NCI-H1694 (cell line): ENCODE data around the gene PRDM15.

Experiments
- DNase-seq: peaks from one replicate; lab custom pipeline; 2025; lab: John Stamatoyannopoulos, UW

The PRDM15 gene

DNA sequence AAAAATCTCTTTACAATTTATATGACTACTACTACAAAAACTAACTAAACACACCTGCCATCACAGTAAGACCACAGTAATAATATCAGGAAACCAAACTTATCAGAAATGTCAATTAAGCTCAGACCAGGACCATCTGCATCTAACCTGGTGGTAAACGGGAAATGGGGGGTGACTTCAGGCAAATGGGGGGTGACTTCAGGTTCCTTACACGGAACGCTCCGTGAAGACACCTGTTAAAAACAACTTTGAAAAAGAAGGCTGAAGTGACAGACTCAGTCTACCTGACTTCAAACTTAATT, 15.8 kb downstream of the PRDM15 start:
- DNase-seq: no peak

DNA sequence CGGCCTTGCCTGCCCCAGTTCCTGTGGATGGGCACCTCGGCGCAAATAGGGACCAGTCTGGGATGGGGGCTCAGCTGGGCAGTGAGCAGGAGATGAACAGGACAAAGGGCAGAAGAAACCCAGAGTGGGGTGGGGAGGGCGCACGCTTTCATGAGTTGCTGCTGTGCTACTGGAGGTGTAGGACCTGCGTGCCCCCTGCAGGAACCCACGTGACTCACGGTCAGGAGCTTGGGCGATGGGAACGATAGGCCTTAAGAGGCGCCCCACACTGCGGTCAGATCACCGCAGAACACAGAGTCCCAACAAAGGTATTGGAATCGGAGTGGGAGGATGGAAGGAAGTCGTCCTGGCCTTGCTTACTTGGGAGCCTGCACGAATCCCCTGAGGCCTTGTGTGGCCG, 17.2 kb downstream of the PRDM15 start:
- DNase-seq: no peak

DNA sequence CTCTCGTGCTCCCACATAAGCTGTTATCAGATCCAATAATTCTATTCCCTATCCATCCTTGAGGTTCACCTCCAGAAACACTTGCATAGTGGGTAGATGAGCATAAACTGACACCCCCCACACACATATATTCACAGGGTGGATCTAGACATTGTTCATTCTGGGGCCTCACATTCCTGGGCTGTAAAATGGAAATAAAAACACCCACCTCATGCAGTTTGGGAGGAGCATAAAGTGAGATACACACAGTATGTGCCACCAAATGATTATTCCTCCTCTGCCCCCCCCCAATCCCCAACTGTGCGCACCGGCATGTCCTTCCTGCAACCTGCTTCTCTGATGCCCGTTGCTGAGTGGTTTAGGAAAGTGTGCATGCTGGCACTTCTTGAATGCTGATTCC, 17.9 kb downstream of the PRDM15 start:
- DNase-seq: no peak

DNA sequence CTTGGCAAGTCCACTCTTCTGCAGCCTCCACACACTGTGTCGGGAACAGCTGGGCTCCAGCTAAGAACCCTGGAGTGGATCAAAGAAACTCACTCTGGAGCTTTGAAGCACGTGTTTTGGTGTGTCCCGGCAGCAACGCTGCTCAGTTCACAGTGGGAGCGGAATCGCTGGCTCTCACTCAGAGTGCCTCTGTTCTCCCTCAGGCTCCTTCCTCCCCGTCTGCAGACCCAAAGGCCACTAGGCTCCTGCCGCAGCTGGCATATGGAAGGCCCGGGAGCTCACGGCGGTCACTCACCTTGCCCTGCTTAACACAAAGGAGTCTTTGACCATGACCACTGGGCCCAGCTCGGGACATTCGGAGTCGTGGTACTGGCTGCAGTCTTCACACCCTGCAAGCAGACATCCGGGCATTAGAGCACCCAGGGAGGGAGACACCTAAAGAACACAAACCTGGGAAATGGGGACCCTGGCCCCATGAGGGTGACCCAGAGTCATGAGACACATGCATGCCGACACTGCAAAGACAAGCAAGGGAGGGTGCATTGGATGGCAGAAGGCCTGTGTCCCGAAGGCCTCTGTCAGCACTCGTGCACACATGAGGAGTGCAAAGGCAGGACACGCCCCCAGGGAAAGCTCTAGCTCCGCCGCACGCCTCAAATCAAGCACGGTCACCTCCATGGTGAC, 19.7 kb downstream of the PRDM15 start:
- no peak for DNase-seq

GRCh38 chr21:41858466-41859296, 20.5 kb downstream of the PRDM15 start:
- no peak for DNase-seq

- no peak for DNase-seq
Observed at GRCh38 chr21:41857771-41858300, 21.3 kb downstream of the PRDM15 start.

GRCh38 chr21:41856572-41856971, 22.6 kb downstream of the PRDM15 start:
- DNase-seq: no peak

- DNase-seq: no peak
Observed at GRCh38 chr21:41854426-41854995, 24.6 kb downstream of the PRDM15 start.

DNA sequence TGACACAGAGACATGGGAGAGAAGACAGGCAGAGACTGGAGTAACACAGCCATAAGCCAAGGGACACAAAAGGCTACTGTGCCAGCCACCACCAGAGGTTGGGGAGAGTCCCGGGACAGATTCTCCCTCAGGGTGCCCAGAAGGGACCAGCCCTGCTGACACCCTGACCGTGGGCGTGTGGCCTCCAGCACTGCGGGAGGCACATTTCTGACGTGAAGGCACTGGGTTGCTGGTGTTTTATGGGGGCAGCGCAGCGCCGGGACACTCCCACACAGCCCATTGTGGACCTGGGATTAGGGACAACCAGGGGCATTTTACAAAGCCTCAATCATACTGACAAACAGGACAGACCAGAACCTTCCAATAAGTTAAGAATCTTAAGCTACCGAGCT, 26.2 kb downstream of the PRDM15 start:
- DNase-seq: no peak

DNA sequence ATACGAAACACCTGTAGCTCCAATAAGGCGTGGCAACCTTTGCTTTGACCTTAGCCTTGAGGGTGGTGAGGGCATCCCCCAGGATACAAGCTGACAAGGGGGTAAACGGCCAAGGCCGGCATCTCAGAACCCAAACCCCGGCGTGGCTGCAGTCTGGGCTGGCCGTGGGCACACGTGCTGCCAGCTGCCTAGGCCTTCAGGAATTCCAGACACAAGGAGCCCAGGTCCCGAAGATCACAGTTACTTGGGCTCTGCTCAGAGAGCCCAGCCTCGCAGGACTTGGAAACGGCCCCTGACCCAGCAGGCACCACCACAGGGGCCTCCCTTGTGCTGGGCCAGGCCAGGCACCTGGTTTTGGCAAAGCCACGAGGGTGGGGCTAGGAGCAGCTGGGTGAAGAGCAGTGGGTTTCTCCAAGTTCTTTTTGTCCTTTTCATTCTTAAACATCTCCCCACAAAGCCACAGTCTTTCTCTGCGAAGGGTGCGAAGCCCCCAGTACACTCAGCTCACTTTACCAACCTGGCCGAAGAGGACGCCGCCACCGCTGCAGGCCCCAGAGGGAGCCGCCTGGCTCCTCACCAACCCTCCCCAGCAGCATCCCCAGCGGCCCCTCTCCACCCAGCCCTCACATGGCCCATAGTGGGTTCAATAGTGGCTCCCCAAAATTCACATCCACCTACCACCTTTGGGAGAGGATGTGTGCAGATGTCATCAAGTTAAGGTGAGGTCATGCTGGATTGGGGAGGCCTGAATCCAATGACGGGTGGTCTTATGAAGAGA, 26.8 kb downstream of the PRDM15 start:
- DNase-seq: no peak

DNA sequence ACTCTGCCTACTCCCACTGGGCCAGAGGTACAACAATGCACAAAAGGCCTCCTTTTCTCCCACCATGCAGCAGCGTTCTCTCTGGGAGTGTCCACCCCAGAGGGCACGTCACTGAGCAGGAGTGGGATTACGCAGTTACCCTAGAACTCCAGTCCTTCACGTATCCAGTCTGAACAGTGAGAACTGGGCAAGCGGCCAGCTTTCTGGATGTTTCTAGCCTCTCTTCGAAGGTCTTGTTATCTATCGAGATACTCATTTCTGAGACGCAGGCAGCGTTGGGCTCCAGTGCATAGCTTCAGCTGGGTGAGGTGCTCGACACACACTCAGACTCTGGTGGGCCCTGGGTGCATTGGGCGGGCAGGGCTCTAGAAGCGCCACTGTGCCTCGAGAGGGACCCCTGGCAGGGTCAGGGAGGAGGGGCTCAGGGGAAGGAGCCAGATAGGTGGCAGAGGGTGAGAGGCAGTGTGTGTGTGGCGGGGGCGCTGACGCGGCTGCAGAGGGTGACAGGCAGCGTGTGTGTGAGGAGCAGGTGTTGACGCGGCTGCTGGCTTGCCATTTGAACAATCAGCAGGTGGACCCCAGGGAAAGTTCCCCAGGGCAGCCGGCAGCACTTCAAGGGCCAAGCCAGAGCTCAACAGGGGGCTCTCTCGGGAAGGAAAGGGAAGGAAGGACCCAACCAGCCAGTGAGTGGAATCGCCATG, 27.9 kb downstream of the PRDM15 start:
- DNase-seq: no peak

DNA sequence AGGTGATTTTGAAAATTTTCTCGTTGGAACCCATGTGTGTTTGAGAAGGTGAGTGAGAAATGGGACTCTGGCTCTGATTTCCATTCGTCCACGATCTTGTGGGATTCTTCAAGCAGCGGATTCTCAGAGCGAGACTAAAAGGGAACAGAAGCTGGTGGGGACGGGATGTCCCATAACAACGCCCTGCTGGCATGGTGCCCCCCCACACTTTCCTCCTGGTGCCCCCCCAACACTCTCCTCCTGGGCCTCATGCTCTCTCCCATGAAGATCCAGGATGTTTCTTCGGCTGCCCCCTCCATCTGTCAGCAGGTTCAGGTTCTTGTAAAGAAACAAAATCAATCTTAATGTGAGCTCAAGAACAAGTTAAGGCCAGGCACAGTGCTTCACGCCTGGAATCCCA, 29.1 kb downstream of the PRDM15 start:
- DNase-seq: no peak

GRCh38 chr21:41848958-41849580, 30.1 kb downstream of the PRDM15 start:
- DNase-seq: no peak

DNA sequence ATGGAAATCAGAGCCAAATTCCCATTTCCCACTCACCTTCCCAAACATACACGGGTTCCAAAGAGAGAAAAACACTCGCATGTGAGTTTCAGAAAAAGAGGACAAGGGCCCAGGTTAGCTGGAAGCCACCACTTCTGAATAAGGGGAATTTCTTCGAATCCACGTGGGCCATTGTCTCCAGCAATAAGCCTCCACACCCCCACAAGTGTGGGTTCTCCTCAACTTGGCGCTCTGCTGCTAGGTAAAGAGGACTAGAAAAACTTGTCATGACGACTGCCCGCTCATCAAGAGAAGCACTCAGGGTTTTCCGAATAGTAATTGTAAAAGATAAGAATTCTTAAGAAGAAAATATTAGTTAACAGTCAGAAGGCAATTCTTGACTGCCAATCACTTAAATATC, 30.6 kb downstream of the PRDM15 start:
- DNase-seq: no peak

DNA sequence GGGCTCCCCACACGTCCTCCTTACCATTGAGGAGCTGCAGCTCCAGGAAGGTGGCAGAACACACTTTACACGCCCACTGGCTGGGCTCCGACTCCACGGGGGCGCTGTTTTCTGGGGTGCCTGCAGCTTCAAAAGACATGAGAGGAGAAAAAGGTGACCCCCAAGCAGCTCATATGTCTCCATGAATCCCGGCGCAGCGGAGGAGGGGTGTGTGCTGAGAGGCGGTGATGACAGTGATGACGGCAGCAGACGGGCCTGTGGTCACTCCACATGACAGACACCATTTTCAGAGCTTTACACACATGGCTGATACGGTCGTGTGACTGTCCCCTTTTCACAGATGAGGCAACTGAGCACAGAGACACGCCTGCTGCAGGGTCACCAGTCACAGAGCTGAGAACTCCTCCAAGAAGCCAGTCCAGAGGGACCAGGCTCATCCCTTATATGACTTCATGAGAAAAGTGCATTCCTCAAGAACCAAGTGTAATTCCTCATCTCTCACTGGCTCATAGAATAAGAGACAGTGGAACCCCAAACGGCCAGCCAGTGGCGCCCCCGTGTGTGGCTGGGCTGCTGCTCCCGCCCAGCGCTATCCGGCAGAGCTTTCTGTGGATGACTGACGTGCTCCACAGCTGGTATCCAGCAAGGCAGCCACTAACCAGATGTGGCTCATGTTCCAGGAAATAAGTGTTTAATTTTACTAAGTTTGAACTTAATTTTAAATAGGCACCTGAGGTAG, 31.9 kb downstream of the PRDM15 start:
- DNase-seq: no peak

GRCh38 chr21:41846536-41846935, 32.6 kb downstream of the PRDM15 start:
- DNase-seq: no peak

- DNase-seq: no peak
Observed at GRCh38 chr21:41846033-41846317, 33.2 kb downstream of the PRDM15 start.

DNA sequence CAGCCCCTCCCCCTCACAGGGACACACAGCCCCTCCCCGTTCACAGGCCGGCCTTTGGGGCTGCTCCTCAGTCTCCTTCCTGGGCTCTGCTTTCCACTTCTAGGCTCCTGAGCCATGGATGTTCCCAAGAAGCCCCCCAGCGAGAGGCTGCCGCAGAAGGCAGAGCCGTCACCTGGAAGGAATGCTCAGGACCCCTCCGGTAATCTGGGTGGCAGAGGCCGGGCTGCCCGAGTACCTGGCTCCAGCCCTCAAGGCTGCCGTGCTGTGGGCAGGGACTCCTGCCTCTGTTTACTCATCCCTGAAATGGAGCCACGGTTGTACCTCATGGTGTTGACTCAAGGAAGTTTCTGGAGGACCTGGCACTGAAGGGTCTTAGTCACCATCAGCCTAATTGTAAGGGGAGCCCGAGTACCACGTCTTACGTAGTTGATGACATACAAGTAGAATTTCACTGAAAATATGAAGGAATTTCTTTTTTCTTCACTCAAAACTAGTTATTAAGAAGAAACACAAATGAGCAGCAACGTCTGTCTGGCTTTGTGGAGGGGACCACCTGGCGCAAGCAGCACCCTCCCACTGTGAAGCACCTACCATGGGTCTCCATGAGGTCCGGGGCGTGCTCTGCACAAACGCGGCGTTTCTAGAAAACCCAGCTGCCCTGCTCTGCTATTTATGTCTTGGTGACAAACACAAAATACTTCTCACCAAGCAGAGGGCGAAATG, 33.7 kb downstream of the PRDM15 start:
- no peak for DNase-seq

GRCh38 chr21:41843584-41843983, 35.6 kb downstream of the PRDM15 start:
- no peak for DNase-seq

GRCh38 chr21:41840880-41841279, 38.3 kb downstream of the PRDM15 start:
- DNase-seq: no peak
